ENCODE measurements around the gene CLEC18A. TPM values are rescaled to one million over a fixed set of nuclear protein-coding genes. Genes with fewer than 3 reads are reported as not detected.

CLEC18A gene
- total and polyA plus RNA-seq, 2 of the 8 experiments (the other 6 are each of a cell fraction or from before 2014, with no cell fraction given), result 1.3 to 1.4 TPM

GRCh38 chr16:69938981-69939820 is 11.9 kb upstream of the CLEC18A start (continued):
- TF ChIP-seq JUND (IDR thresholded peaks at IDR 0.05; ENCODE audit: low read length), result no peak

Measured in H1 (cell line).